ENCODE measurements around the gene DUOX2.

GRCh38 chr15:45093013-45093412, 21.0 kb downstream of the DUOX2 start:
- TF ChIP-seq POLR2A (IDR thresholded peaks at IDR 0.05; ENCODE audit: low read length) (no peak), GATA1 (IDR thresholded peaks at IDR 0.05; ENCODE audit: low read depth, low read length) (no peak)
